ENCODE data around the gene TCEAL2.
"Not testable (repeated sequence)": the region's sequence is repeated elsewhere in the genome, so short reads cannot be mapped to it uniquely, and the experiment has no call there.

DNA sequence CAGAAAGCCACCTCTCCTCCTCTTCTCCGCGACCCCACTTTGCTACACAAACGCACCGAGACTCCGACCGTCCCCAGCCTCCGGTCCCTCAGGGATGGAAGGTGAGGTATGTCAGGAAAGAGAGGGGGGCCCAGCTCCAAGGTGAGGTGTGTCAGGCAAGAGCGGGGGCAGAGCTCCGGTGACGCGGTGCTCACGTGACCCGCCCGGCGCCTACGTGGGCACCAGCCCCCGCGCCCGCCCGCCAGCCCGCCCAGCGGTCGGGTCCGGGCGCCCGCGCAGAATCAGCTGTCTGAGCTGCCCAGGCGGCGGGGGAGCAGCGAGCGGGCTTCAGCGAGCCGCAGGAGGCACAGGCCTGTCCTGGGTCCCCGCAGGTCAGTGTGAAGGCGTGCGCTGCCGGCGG, at the start of gene TCEAL2:
- not testable (repeated sequence) for TF ChIP-seq CTCF, POLR2A (IDR thresholded peaks at IDR 0.05)
